ENCODE results near the gene C1orf174.
A peak's percentile ranks its signal among the peaks of the same experiment; 100 is the strongest.

The C1orf174 gene

DNA sequence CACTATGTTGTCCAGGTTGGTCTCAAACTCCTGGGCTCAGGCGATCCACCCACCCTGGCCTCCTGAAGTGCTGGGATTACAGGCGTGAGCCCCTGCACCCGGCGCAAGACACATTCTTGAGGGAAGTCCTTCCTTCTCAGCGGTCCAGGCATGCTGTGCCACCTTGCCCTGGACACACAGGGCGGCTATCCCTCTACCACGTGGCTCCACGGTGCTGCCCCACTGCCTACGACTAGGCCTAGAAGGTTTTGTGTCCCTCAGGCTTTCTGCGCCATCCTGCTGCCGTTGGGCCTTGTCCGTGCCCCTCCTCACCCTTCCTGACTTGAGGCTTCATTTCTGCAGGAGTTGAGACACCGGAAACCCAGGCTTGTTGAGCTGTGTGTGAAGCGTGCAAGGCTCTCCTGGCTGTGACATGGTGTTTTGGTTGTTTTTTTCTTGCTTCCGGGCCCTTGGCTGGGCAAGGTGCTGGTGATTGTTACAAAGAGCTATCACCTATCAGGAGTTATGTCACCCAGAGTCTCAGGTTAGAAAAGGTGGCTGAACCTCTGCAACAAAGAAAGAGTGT lies 13.9 kb downstream of the C1orf174 start:
- no peak for DNase-seq
- intact Hi-C loops (cut with DNase I) = no loop called here

DNA sequence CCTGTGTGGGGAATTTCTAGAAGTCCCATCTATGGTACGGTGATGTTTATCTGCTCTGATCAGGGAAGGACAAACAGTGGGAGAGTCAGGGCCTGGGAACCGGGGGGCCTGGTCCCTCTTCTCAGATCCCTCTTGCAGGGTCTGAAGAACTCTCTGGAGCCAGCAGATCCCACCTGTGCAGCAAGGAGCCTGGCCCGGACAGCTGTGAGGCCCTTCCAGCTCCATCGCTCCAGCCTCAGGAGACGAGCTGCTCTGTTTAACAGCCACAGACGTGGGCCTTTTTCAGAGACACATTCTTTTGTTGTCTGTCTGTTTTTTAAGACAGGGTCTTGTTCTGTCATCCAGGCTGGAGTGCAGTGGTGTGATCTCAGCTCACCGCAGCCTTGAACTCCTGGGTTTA lies 14.5 kb downstream of the C1orf174 start:
- intact Hi-C loops (cut with DNase I) = no loop called here
- DNase-seq = no peak

DNA sequence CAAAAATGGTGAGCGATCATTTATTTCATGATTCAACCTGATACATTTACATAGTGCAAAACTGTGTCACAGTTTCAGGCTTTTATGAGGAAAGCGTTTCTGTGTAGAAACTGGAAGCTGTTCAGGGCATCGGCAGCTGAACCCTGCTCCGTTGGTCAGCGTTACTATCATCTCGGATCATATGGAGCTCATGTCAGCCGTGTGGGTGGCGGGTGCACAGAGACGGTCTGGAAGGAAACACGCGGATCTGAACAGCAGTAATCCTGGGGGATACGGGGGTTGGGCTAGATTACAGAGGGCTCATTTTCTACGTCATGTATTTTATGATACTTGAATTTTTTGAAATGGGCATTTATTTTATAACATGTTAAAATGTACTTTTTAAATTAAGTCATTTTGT lies 15.1 kb downstream of the C1orf174 start:
- DNase-seq = peak in 4 of 42 donors; percentile 7 to 37 (median 24)
- intact Hi-C loops (cut with DNase I) = no loop called here

DNA sequence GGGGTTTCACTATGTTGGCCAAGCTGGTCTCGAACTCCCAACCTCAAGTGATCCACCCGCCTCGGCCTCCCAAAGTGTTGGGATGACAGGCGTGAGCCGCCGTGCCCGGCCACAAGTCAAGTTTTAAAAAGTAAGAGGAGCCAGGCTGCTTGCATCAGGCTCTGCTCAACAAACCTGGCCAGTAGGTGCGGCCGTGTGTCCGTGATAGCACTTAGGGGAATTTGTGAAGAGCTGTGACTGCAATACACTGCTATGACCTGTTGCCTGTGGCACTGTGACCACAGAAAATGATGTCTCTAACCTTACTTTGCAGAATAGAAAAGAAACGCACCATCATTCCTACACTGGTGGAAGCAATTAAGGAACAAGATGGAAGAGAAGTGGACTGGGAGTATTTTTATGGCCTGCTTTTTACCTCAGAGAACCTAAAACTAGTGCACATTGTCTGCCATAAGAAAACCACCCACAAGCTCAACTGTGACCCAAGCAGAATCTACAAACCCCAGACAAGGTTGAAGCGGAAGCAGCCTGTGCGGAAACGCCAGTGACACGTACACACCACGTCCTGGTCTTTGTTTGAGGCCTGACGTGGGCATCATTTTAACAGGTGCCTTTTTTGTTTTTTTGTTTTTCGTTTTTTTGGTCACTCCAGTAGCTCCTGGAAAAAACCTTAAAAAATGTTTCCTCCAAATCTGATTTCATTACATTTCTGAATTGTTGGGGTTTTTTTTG lies 16.7 kb downstream of the C1orf174 start:
- no peak for DNase-seq
- intact Hi-C loops (cut with DNase I) = no loop called here

- no peak for DNase-seq
- intact Hi-C loops (cut with DNase I) = no loop called here
These were observed 18.9 kb downstream of the C1orf174 start for GRCh38 chr1:3881193-3881480.

- intact Hi-C loops (cut with DNase I) = no loop called here
- no peak for DNase-seq
These were observed 19.5 kb downstream of the C1orf174 start for GRCh38 chr1:3880429-3881192.

DNA sequence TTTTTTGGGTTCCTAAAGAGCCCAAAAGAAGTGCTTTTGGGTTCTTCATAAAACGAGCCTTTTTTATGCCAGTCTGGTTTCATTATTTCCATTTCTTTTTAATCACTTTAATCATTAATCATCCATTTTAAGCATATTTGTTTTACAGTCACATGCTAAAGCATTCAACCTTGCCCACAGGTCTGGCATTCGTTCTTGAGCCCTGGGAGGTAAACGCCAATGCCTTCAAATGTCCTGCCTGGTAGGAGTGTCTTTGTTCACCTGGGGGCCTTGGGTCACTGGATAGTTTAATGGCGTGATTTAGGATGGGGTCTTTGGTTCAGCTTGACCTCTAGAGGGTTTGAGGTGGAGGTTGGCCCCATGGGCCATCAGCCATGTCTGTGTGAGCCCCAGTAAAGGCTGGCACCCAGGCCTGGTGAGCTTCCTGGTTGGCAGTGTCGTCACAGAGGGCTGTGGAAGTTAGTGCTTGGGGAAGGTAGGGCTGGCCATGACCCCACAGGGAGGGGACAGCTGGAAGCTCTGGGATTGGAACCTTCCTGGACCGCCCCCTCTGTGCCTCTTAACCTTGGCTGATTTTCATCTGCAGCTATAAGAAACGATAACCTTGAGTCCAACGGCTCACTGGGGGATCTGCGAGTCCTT lies 20.2 kb downstream of the C1orf174 start:
- intact Hi-C loops (cut with DNase I) = no loop called here
- no peak for DNase-seq

GRCh38 chr1:3879099-3879498 lies 21.0 kb downstream of the C1orf174 start:
- no peak for DNase-seq
- intact Hi-C loops (cut with DNase I) = no loop called here

- intact Hi-C loops (cut with DNase I) = no loop called here
- DNase-seq = no peak
These were observed 23.4 kb downstream of the C1orf174 start for GRCh38 chr1:3876716-3877115.

GRCh38 chr1:3874736-3875135 lies 25.3 kb downstream of the C1orf174 start:
- intact Hi-C loops (cut with DNase I) = no loop called here
- DNase-seq = no peak

DNA sequence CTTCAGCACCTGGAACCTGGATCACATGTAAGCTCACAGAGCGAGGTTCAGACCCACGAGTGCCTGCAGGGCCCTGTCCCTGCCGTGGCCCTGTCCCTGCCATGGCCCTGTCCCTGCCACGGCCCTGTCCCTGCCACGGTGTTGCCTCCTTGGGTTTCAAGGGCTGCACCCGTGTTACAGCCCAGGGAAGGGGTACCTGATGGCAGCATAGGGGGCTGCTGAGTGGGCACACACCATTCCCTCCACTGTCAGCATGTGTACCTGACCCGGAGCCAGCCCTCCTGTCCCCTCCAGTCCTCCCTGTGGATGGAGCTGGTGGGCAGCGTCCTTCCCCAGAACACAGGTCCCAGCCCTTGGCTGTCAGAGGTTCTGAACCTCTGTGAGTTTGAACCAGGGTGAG lies 27.5 kb downstream of the C1orf174 start:
- intact Hi-C loops (cut with DNase I) = no loop called here
- no peak for DNase-seq

GRCh38 chr1:3871451-3871805 lies 28.6 kb downstream of the C1orf174 start:
- no peak for DNase-seq
- intact Hi-C loops (cut with DNase I) = no loop called here

GRCh38 chr1:3869751-3870301 lies 30.2 kb downstream of the C1orf174 start:
- DNase-seq = no peak
- intact Hi-C loops (cut with DNase I) = no loop called here

DNA sequence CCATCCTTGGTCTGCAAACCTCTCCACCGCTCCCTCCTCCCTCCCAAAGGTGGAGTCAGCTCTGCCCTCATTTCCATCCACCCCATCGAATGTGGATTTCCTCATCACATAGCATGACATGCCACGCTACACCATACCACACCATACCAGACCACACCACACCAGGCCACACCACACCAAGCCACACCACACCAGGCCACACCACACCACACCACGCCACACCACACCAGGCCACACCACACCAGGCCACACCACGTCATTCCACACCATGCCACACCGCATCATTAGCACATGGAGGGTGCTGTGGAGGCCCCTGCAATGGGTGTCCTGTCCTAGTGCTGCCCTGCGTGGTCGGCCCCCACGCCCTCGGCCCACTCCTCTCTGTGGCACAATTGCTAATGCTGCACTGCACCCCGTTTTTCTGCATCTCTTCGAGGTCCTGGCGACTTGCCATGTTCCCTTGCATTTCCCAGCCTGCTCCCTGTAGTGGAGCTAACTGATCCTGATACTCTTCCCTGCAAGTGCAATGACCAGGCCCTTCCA lies 31.5 kb downstream of the C1orf174 start:
- intact Hi-C loops (cut with DNase I) = no loop called here
- DNase-seq = no peak

DNA sequence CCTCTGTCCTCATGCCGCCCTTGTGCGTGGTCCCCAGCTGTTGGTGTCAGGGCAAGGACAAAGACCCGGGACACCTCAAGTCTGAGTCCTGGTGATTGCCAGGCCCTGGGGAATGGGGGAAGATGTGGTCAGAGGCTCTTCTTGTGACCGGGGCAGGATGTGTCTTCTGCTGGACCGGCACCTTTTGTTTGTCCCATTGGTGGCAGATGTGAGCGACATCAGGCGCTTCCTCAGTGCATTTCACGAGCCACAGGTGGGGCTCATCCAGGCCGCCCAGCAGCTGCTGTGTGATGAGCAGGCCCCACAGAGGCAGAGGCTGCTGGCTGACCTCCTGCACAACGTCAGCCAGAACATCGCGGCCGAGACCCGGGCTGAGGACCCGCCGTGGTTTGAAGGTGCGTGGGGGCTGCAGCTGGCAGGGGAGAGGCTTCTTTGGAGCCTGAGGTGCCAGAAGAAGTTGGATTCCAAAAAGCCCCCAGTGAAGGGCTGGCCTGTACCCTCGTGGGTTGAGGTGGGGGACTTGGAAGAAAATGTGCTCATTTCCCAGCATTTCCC lies 34.4 kb downstream of the C1orf174 start:
- no peak for DNase-seq
- intact Hi-C loops (cut with DNase I) = no loop called here

DNA sequence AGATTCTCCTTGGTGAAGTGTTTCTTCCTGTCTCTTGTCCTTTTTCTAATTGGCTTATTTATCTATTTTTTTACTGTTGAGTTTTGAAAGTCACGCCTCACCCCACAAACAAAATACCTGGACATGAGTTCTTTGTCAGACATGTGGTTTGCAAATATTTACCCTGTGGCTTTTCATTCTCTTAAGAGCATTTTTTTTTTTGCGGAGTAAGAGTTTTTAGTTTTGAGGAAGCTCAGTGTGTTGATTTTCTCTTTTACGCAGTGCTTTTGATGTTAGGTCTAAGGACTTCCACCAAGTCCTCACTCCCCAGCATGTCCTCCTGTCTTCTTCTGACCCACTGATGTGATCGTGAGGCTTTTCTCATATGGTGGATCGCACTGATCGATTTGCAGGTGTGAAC lies 35.2 kb downstream of the C1orf174 start:
- intact Hi-C loops (cut with DNase I) = no loop called here
- no peak for DNase-seq

DNA sequence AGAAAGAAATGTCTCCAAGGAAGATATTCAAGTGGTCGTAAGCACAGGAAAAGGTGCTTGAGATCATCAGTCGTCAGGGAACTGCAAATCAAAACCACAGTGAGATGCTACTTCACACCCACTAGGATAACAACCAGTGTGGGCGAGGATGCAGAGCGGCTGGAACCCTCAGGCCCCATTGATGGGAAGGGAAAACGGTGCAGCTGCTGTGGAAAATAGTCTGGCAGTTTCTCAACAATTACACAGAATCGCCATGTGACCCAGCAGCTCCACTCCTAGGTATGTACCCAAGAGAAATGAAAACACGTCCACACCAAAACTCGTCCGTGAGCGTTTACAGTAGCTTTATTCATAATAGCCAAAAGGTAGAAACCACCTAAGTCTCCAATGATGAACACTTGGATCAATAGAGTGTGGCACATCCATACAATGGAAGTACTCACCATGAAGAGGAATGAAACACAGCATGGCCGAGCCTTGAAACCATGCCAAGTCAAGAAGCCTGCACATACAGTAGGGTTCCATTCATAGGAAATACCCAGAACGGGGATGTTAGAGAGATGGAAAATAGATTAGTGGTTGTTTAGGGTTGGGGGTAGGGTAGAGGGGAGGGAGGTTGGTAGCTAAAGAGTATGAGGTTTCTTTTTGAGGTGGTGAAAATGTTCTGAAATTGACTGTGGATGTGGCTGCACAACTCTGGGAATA lies 36.7 kb downstream of the C1orf174 start:
- peak in 33 of 42 donors; percentile 16 to 81 (median 47) for DNase-seq
- intact Hi-C loops (cut with DNase I) = no loop called here

DNA sequence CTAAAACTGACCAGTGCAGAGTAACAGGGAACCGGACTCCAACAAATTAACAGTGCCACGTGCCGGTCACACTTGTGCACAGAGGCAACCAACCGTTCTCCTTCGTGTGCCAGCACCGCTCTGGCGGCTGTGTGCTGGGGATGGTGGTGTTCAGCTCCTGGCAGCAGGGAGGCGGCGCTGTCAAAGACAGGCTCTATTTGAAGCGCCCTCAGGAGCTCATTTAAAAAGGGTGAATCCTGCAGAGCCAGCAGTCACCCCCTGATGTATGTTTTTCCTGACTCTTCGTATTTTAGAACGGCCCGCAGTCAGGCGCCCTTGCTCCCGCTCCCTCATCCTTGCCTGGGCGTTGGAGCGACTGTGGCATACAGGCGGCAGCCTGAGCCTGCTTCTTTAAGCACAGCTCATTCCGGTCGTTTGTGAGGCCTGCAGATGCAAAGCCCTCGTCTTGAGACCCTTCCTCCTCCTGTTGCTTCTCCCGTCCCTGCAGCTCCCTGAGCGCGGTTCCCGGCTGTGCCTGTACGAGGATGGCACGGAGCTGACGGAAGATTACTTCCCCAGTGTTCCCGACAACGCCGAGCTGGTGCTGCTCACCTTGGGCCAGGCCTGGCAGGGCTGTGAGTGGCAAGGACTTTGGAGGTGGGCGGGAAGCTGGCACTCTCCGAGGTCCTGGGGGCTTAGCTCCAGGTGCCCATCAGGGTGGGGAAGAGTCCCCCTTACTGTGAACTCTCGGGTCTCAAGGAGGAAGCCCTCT lies 41.7 kb downstream of the C1orf174 start:
- intact Hi-C loops (cut with DNase I) = loop anchor here (5.0 kb wide), 1 partner anchor 44 kb away; the partner anchor contains the start of gene C1orf174
- peak; percentile 56 to 91 (median 76) for DNase-seq

Data from head of caudate nucleus (tissue), 42 donors.